ENCODE data around the gene FCAMR. TPM values are rescaled to one million over a fixed set of nuclear protein-coding genes. Genes with fewer than 3 reads are reported as not detected.

FCAMR gene
- total and polyA plus RNA-seq, 11 donors, result not detected

DNA sequence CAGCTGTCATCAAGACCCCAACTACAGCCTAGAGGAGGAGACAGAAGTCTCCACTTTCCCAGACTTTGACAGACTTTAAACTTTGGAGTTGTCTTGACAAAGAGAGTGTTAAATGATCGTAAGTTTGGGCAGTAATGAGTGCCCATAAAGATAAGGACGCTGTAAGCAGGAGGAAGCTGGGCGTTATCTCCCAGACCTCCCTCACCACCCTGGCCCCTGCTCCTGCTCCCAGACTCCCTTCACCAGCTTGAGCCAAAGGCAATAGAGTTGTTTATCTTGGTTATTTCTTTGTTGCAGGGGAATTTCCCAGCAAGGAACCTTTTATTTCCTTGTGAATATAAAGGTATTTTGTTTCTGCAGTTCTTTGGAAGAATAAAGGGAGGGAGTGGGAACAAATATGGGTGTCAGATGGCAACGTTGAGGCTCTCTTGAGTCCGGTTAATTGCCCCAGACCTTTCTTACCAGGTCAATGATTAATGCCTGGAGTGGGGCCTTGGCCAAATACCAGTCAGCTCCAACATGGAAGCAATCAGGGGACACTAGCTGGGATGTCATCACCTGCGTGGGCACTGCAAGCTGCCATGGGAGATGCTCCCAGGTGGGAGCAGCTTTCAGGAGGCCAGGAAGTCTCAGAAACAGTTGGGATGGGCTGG, 28.4 kb downstream of the FCAMR start:
- no peak overlapping the region for H3K27ac ChIP-seq
- DNase-seq, result no peak
- intact Hi-C loops (cut with DNase I), result no loop called here
- H3K4me1 ChIP-seq, result no peaks in the 10 kb centered on the region
- TF ChIP-seq POLR2A (IDR thresholded peaks at IDR 0.05), result no peak
- TF ChIP-seq, protein P1, sequence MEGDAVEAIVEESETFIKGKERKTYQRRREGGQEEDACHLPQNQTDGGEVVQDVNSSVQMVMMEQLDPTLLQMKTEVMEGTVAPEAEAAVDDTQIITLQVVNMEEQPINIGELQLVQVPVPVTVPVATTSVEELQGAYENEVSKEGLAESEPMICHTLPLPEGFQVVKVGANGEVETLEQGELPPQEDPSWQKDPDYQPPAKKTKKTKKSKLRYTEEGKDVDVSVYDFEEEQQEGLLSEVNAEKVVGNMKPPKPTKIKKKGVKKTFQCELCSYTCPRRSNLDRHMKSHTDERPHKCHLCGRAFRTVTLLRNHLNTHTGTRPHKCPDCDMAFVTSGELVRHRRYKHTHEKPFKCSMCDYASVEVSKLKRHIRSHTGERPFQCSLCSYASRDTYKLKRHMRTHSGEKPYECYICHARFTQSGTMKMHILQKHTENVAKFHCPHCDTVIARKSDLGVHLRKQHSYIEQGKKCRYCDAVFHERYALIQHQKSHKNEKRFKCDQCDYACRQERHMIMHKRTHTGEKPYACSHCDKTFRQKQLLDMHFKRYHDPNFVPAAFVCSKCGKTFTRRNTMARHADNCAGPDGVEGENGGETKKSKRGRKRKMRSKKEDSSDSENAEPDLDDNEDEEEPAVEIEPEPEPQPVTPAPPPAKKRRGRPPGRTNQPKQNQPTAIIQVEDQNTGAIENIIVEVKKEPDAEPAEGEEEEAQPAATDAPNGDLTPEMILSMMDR (IDR thresholded peaks at IDR 0.05), result no peak
- no peak overlapping the region for H3K4me3 ChIP-seq
- H3K27me3 ChIP-seq, result peaks cover 0 to 34% (median 6%) of the 10 kb centered on the region in 9 donors
- 32 to 40% (median 35%) methylated on average over 6 of the region's 6 CpGs for WGBS, 4 donors
- no peaks in the 10 kb centered on the region for H3K9me3 ChIP-seq
- H3K36me3 ChIP-seq, result no peaks in the 10 kb centered on the region
- peak in 1 of 4 donors; percentile 12 for ATAC-seq

DNA sequence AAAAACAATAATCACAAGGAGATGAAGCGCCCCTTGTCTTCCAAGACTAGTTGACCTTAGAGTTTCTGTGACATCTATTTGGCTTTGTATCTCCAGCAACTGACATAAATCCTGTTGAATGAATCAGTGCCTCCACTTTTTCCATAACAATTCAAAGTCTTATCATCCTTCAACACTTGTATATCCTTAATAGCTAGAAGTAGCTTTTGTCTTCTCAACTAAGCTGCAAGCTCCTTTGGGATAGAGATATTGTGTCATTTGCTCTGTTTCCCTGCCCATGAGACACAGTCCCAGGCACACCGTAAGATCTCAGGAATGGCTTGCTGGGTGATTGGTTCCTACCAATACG, 29.7 kb downstream of the FCAMR start:
- H3K27ac ChIP-seq, result no peak overlapping the region
- no peaks in the 10 kb centered on the region for H3K4me1 ChIP-seq
- ATAC-seq (no peak), DNase-seq (no peak)
- no peak overlapping the region for H3K4me3 ChIP-seq
- TF ChIP-seq POLR2A (IDR thresholded peaks at IDR 0.05), result no peak
- TF ChIP-seq, protein P1 (IDR thresholded peaks at IDR 0.05), result no peak
- no peaks in the 10 kb centered on the region for H3K36me3 ChIP-seq
- WGBS, 4 donors, result 79 to 89% (median 86%) methylated on average over 3 of the region's 3 CpGs
- no peaks in the 10 kb centered on the region for H3K9me3 ChIP-seq
- peaks cover 0 to 30% (median 0%) of the 10 kb centered on the region in 9 donors for H3K27me3 ChIP-seq
- intact Hi-C loops (cut with DNase I), result no loop called here

DNA sequence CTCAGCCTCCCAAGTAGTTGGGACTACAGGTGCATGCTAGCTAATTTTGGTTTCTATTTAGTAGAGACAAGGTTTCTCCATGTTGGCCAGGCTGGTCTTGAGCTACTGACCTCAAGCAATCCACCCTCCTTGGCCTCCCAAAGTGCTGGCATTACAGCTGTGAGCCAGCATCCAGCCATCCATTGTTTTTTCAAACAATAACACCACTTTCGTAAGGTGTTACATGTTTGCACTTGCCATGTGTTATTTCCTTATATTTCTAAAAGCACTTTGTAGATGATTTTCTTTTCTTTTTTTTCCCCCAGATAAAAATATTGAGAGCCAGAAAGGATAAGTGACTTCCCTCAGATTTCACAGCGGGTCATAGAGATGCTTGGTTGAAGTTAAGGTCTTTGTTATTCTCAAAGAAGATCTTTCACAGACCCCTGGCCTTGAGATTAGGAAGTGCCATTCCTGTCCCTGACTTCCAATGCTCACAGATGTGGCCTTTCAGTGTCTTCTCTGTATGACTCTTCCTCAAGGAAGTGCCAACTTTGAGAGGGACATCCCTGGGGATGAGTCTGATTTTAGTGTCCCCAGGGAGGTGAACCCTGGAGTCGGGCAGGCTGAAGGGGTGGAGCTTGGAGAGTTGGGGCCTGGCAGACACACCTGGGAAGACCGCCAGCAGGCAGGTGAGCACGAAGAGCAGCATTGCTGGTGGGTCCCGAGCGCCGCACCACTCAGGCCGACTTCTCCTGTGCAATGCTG, 30.2 kb downstream of the FCAMR start:
- no peaks in the 10 kb centered on the region for H3K9me3 ChIP-seq
- ATAC-seq (no peak), DNase-seq (no peak)
- whole genome bisulfite sequencing, 4 donors, result 85 to 87% (median 86%) methylated on average over 9 of the region's 9 CpGs
- H3K36me3 ChIP-seq, result no peaks in the 10 kb centered on the region
- TF ChIP-seq, protein P1 (IDR thresholded peaks at IDR 0.05), result no peak
- no peak for TF ChIP-seq POLR2A (IDR thresholded peaks at IDR 0.05)
- H3K27ac ChIP-seq, result no peak overlapping the region
- peaks cover 0 to 24% (median 0%) of the 10 kb centered on the region in 9 donors for H3K27me3 ChIP-seq
- H3K4me1 ChIP-seq, result no peaks in the 10 kb centered on the region
- intact Hi-C loops (cut with DNase I), result no loop called here
- H3K4me3 ChIP-seq, result no peak overlapping the region

DNA sequence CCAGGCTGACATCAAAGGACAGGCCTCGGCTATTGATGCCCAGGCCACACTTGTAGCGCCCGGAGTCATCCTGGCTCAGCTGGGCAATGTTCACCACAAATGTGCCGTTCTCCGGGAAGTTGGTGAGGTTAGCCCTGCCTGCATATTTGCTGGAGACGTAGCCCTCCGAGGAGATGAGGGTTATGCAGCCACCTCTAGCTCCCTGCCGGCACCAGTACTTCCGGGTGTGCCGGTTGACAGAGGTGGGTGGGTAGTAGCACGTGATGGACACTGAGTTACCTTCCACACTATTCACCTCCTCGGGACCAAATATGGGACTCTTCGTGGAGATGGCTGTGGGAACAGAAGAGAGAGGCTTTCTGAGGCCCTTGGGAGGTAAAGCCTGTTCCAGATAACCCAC, 31.1 kb downstream of the FCAMR start:
- WGBS, 4 donors, result 91 to 94% (median 93%) methylated on average over 6 to 13 of the region's 13 CpGs
- Histone ChIP-seq H3K36me3 (no peaks in the 10 kb centered on the region), H3K27ac (no peak overlapping the region), H3K4me3 (no peak overlapping the region), H3K9me3 (no peaks in the 10 kb centered on the region), H3K27me3 (peaks cover 0 to 20% (median 0%) of the 10 kb centered on the region in 9 donors), H3K4me1 (no peaks in the 10 kb centered on the region)
- DNase-seq (no peak), ATAC-seq (no peak)
- intact Hi-C loops (cut with DNase I), result no loop called here
- TF ChIP-seq, protein P1 (IDR thresholded peaks at IDR 0.05), result no peak
- no peak for TF ChIP-seq POLR2A (IDR thresholded peaks at IDR 0.05)
